ENCODE results near the gene HORMAD2. TPM values are rescaled to one million over a fixed set of nuclear protein-coding genes. Genes with fewer than 3 reads are reported as not detected.

Gene HORMAD2
- total and polyA plus RNA-seq, 9 of the 15 experiments (the other 6 are each of a cell fraction or from before 2014, with no cell fraction given), result not detected

DNA sequence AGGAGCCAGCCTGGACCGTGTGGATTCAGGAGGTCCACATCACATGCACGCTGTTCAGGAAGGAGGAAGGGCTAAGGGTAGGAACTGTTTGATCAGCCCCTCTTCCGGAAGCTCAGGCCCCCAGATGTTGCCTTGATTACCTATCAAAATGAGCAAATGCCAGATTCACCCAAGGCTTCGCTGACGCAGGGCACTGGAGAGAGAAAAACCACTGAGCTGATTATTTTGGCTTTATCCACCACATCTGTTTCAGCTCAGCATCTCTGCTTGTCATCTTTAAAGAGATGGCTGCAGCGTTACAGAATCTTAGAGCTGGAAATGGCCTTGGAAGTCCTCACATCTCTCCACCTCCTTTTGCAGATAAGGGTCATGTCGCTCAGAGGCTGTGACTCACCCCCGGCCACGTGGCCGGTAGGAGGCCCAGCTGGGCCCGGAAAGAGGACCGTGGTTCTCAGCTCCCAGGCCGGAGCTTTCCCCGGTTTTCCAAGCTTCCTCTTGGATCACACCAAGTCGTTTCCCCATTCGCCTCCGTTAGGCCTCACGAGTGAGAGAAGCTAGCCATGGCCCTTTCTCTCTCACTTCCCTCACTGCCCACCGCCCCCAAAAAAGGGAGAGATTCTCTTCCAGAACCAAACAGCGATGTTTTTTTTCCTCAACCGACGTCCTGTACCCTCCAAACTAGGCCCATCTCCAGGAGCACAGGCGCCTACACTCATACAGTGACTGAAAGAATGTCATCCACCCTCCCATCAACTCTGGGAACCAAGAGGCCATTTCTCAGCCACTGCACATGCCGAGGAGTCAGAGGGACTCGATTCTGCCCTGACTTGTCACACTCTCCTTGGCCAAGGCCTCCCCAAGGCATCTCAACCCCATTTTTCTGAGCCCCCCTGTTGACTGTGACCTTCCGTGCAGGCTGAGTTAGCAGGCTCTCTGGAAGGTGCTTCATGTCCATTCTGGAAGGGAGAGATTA lies 128.7 kb downstream of the HORMAD2 start (continued):
- TF ChIP-seq, protein P1, sequence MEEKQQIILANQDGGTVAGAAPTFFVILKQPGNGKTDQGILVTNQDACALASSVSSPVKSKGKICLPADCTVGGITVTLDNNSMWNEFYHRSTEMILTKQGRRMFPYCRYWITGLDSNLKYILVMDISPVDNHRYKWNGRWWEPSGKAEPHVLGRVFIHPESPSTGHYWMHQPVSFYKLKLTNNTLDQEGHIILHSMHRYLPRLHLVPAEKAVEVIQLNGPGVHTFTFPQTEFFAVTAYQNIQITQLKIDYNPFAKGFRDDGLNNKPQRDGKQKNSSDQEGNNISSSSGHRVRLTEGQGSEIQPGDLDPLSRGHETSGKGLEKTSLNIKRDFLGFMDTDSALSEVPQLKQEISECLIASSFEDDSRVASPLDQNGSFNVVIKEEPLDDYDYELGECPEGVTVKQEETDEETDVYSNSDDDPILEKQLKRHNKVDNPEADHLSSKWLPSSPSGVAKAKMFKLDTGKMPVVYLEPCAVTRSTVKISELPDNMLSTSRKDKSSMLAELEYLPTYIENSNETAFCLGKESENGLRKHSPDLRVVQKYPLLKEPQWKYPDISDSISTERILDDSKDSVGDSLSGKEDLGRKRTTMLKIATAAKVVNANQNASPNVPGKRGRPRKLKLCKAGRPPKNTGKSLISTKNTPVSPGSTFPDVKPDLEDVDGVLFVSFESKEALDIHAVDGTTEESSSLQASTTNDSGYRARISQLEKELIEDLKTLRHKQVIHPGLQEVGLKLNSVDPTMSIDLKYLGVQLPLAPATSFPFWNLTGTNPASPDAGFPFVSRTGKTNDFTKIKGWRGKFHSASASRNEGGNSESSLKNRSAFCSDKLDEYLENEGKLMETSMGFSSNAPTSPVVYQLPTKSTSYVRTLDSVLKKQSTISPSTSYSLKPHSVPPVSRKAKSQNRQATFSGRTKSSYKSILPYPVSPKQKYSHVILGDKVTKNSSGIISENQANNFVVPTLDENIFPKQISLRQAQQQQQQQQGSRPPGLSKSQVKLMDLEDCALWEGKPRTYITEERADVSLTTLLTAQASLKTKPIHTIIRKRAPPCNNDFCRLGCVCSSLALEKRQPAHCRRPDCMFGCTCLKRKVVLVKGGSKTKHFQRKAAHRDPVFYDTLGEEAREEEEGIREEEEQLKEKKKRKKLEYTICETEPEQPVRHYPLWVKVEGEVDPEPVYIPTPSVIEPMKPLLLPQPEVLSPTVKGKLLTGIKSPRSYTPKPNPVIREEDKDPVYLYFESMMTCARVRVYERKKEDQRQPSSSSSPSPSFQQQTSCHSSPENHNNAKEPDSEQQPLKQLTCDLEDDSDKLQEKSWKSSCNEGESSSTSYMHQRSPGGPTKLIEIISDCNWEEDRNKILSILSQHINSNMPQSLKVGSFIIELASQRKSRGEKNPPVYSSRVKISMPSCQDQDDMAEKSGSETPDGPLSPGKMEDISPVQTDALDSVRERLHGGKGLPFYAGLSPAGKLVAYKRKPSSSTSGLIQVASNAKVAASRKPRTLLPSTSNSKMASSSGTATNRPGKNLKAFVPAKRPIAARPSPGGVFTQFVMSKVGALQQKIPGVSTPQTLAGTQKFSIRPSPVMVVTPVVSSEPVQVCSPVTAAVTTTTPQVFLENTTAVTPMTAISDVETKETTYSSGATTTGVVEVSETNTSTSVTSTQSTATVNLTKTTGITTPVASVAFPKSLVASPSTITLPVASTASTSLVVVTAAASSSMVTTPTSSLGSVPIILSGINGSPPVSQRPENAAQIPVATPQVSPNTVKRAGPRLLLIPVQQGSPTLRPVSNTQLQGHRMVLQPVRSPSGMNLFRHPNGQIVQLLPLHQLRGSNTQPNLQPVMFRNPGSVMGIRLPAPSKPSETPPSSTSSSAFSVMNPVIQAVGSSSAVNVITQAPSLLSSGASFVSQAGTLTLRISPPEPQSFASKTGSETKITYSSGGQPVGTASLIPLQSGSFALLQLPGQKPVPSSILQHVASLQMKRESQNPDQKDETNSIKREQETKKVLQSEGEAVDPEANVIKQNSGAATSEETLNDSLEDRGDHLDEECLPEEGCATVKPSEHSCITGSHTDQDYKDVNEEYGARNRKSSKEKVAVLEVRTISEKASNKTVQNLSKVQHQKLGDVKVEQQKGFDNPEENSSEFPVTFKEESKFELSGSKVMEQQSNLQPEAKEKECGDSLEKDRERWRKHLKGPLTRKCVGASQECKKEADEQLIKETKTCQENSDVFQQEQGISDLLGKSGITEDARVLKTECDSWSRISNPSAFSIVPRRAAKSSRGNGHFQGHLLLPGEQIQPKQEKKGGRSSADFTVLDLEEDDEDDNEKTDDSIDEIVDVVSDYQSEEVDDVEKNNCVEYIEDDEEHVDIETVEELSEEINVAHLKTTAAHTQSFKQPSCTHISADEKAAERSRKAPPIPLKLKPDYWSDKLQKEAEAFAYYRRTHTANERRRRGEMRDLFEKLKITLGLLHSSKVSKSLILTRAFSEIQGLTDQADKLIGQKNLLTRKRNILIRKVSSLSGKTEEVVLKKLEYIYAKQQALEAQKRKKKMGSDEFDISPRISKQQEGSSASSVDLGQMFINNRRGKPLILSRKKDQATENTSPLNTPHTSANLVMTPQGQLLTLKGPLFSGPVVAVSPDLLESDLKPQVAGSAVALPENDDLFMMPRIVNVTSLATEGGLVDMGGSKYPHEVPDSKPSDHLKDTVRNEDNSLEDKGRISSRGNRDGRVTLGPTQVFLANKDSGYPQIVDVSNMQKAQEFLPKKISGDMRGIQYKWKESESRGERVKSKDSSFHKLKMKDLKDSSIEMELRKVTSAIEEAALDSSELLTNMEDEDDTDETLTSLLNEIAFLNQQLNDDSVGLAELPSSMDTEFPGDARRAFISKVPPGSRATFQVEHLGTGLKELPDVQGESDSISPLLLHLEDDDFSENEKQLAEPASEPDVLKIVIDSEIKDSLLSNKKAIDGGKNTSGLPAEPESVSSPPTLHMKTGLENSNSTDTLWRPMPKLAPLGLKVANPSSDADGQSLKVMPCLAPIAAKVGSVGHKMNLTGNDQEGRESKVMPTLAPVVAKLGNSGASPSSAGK (IDR thresholded peaks at IDR 0.05), result peak; percentile 97
- TF ChIP-seq TEAD1 (CRISPR knock-in tag; IDR thresholded peaks at IDR 0.05), result no peak; a peak in 1 of 4 replicates
- peak; percentile 96 for TF ChIP-seq MYC (IDR thresholded peaks at IDR 0.05; ENCODE audit: low read depth, low read length)
- TF ChIP-seq MYC (CRISPR knock-in tag; IDR thresholded peaks at IDR 0.05; ENCODE audit: borderline replicate concordance, low read depth), result peak; percentile 78; the same call in 1 of the 2 replicates
- TF ChIP-seq HNRNPUL1 (IDR thresholded peaks at IDR 0.05; ENCODE audit: low read length), result no peak
- TF ChIP-seq, protein P2, sequence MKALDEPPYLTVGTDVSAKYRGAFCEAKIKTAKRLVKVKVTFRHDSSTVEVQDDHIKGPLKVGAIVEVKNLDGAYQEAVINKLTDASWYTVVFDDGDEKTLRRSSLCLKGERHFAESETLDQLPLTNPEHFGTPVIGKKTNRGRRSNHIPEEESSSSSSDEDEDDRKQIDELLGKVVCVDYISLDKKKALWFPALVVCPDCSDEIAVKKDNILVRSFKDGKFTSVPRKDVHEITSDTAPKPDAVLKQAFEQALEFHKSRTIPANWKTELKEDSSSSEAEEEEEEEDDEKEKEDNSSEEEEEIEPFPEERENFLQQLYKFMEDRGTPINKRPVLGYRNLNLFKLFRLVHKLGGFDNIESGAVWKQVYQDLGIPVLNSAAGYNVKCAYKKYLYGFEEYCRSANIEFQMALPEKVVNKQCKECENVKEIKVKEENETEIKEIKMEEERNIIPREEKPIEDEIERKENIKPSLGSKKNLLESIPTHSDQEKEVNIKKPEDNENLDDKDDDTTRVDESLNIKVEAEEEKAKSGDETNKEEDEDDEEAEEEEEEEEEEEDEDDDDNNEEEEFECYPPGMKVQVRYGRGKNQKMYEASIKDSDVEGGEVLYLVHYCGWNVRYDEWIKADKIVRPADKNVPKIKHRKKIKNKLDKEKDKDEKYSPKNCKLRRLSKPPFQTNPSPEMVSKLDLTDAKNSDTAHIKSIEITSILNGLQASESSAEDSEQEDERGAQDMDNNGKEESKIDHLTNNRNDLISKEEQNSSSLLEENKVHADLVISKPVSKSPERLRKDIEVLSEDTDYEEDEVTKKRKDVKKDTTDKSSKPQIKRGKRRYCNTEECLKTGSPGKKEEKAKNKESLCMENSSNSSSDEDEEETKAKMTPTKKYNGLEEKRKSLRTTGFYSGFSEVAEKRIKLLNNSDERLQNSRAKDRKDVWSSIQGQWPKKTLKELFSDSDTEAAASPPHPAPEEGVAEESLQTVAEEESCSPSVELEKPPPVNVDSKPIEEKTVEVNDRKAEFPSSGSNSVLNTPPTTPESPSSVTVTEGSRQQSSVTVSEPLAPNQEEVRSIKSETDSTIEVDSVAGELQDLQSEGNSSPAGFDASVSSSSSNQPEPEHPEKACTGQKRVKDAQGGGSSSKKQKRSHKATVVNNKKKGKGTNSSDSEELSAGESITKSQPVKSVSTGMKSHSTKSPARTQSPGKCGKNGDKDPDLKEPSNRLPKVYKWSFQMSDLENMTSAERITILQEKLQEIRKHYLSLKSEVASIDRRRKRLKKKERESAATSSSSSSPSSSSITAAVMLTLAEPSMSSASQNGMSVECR (CRISPR knock-in tag; IDR thresholded peaks at IDR 0.05), result 0 out of 2 replicates have a peak, but pooled peaks have one; percentile 24
- TF ChIP-seq PTRF (tag; IDR thresholded peaks at IDR 0.05), result 0 out of 2 replicates have a peak, but pooled peaks have one; percentile 32
- TF ChIP-seq CAMTA2 (CRISPR knock-in tag; conservative IDR thresholded peaks at IDR 0.05), result no peak
- 0 out of 2 replicates have a peak, but pooled peaks have one; percentile 14 for TF ChIP-seq DIDO1 (tag; IDR thresholded peaks at IDR 0.05; ENCODE audit: low read depth)
- TF ChIP-seq NRF1 (conservative IDR thresholded peaks at IDR 0.05 in 1 of 2, IDR thresholded peaks at IDR 0.05 in 1 of 2), result 0 out of 4 replicates have a peak, but pooled peaks of 1 of the 2 experiments have one; percentile 22
